GM21423 (cell line): Measurements from ENCODE around the gene TBX20.
"Not testable (repeated sequence)": the region's sequence is repeated elsewhere in the genome, so short reads cannot be mapped to it uniquely, and the experiment has no call there.

Source experiments
- ATAC-seq: cut with Tn5 transposase; IDR thresholded peaks from one replicate; pipeline ENCODE4 v1.9.1; 2021; ENCODE audit warnings: mild to moderate bottlenecking, moderate library complexity; ENCODE audit not compliant: unreplicated experiment

TBX20 gene

GRCh38 chr7:35228496-35229051 lies 25.3 kb downstream of the TBX20 start:
- not testable (repeated sequence) for ATAC-seq

GRCh38 chr7:35227438-35227837 lies 26.5 kb downstream of the TBX20 start:
- not testable (repeated sequence) for ATAC-seq

DNA sequence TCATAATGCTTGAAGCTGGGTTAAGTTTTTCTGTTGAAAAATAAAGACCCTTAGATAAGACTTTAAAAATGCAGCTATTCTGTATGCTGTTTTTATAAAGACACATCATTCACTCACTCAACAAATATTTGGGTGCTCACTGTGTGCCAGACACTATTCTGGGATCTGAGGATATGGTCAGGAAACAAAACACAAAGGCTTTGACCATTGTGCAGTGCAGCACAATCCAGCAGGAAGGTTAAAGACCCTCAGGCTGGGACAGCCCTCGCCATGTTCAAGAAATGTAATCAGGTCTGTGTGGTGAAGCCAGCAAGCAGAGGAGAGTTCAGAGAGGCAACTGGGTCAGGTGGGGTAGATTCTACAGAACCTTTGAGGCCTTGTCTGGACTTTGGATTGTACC lies 31.5 kb downstream of the TBX20 start:
- ATAC-seq = not testable (repeated sequence)

GRCh38 chr7:35220176-35220575 lies 33.7 kb downstream of the TBX20 start:
- not testable (repeated sequence) for ATAC-seq

DNA sequence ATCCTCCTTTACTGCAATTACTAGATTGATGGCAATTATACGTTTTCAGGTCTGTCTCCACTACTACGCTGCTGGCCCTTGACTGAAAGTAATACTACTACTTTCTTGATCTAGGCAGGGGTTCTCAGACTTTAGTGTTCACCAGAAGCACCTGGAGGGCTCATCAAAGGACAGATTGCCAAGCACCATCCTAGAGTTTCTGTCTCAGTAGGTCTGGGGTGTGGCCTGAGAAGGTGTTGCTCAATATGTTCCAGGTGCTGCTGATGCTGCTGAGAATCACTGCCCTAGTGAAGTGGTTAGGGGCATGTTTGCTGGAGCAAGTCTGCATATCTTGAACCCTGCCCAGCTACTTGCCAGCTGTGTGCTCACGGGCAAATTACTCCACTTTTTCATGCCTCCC lies 37.9 kb downstream of the TBX20 start:
- ATAC-seq = not testable (repeated sequence)

DNA sequence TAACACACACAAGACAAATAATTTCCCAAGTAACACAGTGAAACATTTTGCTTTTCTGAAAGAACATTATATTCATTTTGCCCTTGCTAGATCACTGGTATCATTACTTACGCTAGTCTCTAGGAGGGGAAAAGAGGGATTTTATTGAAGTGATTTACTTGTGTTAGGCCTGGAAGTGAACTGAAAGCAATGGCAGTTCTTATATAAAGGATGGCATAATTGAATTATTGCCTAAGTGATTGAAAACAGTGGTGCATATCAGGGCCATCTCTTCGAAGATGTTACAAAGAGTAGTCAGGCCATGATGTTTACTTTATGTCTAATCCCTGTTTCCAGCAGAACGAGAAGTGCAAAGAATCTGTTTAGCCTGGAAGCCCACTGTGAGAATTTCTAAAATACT lies 38.8 kb downstream of the TBX20 start:
- not testable (repeated sequence) for ATAC-seq

DNA sequence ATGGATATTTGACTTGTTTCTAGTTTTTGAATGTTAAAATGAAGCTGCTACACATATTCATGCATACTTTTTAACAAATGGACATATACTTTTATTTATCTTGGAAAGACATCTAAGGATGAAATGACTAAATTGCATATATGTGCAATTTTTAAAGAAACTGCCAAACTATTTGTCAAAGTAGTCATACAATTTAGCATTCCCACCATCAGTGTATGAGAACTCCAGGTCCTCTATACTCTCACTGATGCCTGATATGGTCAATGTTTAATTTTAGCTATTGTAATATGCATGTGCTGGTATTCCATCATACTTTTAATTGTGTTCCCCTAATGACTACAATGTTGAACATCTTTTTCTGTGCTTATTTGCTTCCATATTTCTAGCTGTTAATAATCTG lies 47.0 kb downstream of the TBX20 start:
- not testable (repeated sequence) for ATAC-seq

- ATAC-seq = not testable (repeated sequence)
These were observed 49.0 kb downstream of the TBX20 start for GRCh38 chr7:35204850-35205249.

DNA sequence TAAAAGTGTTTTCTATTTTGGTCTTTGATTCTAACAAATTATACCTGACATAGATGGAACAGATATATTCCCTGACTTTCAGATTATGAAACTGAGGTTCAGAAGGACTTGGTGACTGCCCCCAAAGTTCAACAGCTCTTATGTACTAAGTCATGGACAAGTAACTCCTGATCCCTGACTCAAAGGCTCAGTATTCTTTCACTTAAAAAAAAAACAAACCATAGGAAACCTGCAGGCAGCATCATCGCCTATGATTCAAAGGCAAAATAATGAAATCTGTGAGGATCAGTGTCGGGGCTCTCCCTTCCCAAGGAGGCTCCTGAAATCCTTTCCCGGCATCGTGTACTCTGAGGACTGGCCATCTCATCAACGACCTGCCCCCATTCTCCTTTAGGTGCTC lies 49.9 kb downstream of the TBX20 start:
- ATAC-seq = not testable (repeated sequence)

- not testable (repeated sequence) for ATAC-seq
These were observed 51.5 kb downstream of the TBX20 start for GRCh38 chr7:35202353-35202752.

GRCh38 chr7:35200170-35200569 lies 53.7 kb downstream of the TBX20 start:
- ATAC-seq = not testable (repeated sequence)

- ATAC-seq = not testable (repeated sequence)
These were observed 55.3 kb downstream of the TBX20 start for GRCh38 chr7:35198370-35199140.

GRCh38 chr7:35191571-35191970 lies 62.3 kb downstream of the TBX20 start:
- not testable (repeated sequence) for ATAC-seq

GRCh38 chr7:35190146-35190773 lies 63.6 kb downstream of the TBX20 start:
- ATAC-seq = not testable (repeated sequence)

GRCh38 chr7:35186751-35187150 lies 67.1 kb downstream of the TBX20 start:
- not testable (repeated sequence) for ATAC-seq

- no peak for ATAC-seq
These were observed 67.8 kb downstream of the TBX20 start for GRCh38 chr7:35185908-35186731.

DNA sequence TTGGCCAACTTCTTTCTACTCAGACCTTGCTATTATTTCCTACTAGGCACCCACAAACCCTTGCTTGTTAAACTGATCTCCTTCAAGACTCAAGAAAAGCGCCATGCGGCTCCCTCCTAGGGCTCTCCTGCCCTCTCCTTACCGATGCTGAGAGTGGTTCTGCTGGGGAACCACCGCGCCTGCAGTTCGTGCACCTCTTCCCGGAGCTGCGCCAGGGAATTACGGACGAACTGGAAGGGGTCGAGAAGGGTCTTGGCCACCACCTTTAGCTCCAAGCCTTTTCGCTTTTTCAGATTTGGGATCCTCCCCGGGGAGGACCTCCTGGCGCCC lies 68.4 kb downstream of the TBX20 start:
- ATAC-seq = not testable (repeated sequence)

DNA sequence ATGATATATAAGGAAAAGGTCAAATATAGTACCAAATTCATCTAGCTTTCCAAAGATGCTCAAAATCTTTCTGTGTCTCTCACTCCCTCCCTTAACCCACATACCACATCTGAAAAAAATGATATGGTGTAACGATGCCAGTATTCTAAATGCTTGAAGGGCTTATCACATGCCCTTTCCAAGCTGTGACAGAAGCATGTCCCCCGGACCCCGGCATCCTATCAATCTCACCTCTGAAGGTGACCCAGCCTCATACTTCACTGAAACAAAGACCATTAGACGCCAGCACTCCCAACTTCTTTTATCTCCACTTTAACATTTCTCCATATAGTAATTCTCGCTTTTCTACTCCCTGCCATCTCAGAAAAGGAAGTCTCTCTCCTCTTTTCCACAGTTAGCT lies 68.9 kb downstream of the TBX20 start:
- not testable (repeated sequence) for ATAC-seq

DNA sequence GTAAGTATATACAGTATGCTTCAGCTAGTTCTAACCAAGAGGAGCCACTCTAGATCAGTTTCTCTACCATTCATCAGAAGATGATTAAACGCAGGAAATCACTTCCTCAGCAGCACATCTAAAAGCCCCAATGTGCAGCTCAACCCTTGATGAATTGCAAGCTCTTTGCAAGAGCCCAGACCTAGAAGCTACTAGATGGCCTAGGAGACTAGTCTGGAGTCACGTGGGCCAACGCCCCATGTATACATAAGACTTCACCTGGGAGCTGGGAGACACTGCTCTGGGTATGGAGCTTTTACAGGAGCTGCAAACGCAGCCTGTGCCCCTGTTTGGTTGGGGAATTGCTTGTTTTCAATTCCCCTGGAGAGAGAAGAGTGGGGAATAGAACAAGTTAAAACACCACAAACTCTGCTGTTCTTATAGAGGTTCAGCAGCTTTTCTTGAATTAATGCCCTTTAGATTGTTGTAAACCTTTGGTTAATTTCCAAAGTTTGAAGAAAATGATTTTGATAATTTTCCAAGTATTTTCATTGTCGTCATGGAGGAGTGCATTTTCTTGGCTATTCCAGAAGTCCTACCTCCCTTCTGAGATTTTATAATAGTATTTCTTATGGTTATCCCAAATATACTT lies 69.9 kb downstream of the TBX20 start:
- ATAC-seq = not testable (repeated sequence)

GRCh38 chr7:35180665-35181064 lies 73.2 kb downstream of the TBX20 start:
- ATAC-seq = not testable (repeated sequence)

DNA sequence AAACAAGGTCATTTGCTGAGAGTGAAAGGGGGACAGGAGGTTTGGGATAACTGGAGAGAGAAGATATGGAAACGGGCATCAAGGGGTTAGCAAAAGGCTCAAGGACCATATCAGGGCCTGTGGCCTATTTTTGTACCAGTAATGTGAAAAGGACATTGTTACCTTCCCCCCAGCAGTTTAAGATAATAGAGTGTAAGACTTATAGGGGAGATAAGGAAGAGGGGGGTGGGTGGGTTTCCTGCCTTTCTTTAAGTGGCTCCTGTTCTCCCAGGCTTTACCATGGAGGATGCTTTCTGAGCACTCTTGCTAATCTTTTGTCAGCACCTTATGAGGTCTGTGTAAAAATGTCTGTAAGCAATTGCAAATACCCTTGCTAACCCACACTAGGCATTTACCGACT lies 80.7 kb downstream of the TBX20 start:
- not testable (repeated sequence) for ATAC-seq
